Effector memory CD8-positive, alpha-beta T cell (primary cell): Measurements from ENCODE around the gene UBTD1.
A peak's percentile ranks its signal among the peaks of the same experiment; 100 is the strongest.
"Not testable (repeated sequence)": the region's sequence is repeated elsewhere in the genome, so short reads cannot be mapped to it uniquely, and the experiment has no call there.

Experiments
- ATAC-seq: fragments of 150-1000 bp; cut with Tn5 transposase; replicated peaks from 2 replicates; pipeline ENCODE4 v1.10.0; 2021; ENCODE audit warnings: mild to moderate bottlenecking, moderate library complexity
- DNase-seq, 3 experiments: peaks; one replicate each; pipeline ENCODE4 v3.0.0; 2021
- H3K27ac Mint-ChIP-seq, 2 donors: one replicate each; pipeline ENCODE4 v1.8.0; 2022; ENCODE audit warnings: mild to moderate bottlenecking in 2 of 2, mixed read lengths in 2 of 2, moderate library complexity in 2 of 2
- H3K27me3 Mint-ChIP-seq, 2 donors: one replicate each; pipeline ENCODE4 v1.8.0; 2022; ENCODE audit warnings: mixed read lengths in 2 of 2
- H3K36me3 Mint-ChIP-seq: one replicate; pipeline ENCODE4 v1.8.0; 2022; ENCODE audit warnings: mild to moderate bottlenecking, moderate library complexity, mixed read lengths; ENCODE audit not compliant: insufficient read depth
- H3K4me1 Mint-ChIP-seq, 2 donors: one replicate each; pipeline ENCODE4 v1.8.0; 2022; ENCODE audit warnings: low read depth in 2 of 2, mixed read lengths in 2 of 2
- H3K4me3 Mint-ChIP-seq, 2 donors: one replicate each; pipeline ENCODE4 v1.8.0; 2022; ENCODE audit warnings: mild to moderate bottlenecking in 2 of 2, mixed read lengths in 2 of 2, moderate library complexity in 2 of 2
- H3K9me3 Mint-ChIP-seq, 2 donors: one replicate each; pipeline ENCODE4 v1.8.0; 2022; ENCODE audit warnings: mixed read lengths in 2 of 2

Gene UBTD1

GRCh38 chr10:97553575-97554031, 54.9 kb downstream of the UBTD1 start:
- no peaks in the 10 kb centered on the region for H3K9me3 Mint-ChIP-seq
- H3K36me3 Mint-ChIP-seq = peaks cover 2% of the 10 kb centered on the region
- H3K4me3 Mint-ChIP-seq = no peak overlapping the region
- peak; percentile 85 for ATAC-seq
- peaks cover 0 to 2% of the 10 kb centered on the region in 2 donors for H3K4me1 Mint-ChIP-seq
- H3K27ac Mint-ChIP-seq = peak overlapping the region in 1 of 2 donors; percentile 24
- DNase-seq = peak; percentile 35 to 44 (median 42)
- H3K27me3 Mint-ChIP-seq = no peaks in the 10 kb centered on the region

DNA sequence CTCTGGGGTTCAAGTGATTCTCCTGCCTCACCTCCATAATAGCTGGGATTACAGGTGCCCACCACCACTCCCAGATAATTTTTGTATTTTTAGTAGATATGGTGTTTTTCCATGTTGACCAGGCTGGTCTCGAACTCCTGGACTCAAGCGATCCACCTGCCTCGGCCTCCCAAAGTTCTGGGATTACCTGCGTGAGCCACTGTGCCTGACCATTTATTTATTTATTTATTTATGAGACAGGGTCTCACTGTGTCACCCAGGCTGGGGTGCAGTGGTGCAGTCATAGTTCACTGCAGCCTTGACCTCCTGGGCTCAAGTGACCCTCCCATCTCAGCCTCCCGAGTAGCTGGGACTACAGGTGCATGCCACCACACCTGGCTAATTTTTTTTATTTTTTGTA, 55.6 kb downstream of the UBTD1 start:
- not testable (repeated sequence) for H3K27me3 Mint-ChIP-seq, ATAC-seq, H3K36me3 Mint-ChIP-seq, H3K4me1 Mint-ChIP-seq, H3K9me3 Mint-ChIP-seq, H3K27ac Mint-ChIP-seq, H3K4me3 Mint-ChIP-seq, DNase-seq

DNA sequence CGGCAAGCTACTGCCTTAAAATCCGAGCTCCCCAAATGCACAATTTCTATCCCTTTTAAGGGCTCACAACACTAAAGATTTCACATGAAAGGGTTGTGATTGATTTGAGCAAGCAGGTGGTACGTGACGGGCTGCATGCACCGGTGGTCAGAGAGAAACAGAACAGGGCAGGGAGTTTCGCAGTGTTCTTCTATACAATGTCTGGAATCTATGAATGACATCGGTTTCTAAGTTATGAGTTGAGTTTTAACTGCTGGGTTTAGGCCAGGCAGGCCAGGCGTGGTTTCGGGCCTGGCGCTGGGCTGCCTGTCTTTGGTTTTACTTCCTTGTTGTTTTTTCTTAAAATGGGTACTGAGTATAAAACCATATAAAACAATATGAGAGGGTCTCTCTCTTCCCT, 56.8 kb downstream of the UBTD1 start:
- not testable (repeated sequence) for H3K4me3 Mint-ChIP-seq, ATAC-seq, DNase-seq, H3K27ac Mint-ChIP-seq, H3K9me3 Mint-ChIP-seq, H3K27me3 Mint-ChIP-seq, H3K4me1 Mint-ChIP-seq, H3K36me3 Mint-ChIP-seq

DNA sequence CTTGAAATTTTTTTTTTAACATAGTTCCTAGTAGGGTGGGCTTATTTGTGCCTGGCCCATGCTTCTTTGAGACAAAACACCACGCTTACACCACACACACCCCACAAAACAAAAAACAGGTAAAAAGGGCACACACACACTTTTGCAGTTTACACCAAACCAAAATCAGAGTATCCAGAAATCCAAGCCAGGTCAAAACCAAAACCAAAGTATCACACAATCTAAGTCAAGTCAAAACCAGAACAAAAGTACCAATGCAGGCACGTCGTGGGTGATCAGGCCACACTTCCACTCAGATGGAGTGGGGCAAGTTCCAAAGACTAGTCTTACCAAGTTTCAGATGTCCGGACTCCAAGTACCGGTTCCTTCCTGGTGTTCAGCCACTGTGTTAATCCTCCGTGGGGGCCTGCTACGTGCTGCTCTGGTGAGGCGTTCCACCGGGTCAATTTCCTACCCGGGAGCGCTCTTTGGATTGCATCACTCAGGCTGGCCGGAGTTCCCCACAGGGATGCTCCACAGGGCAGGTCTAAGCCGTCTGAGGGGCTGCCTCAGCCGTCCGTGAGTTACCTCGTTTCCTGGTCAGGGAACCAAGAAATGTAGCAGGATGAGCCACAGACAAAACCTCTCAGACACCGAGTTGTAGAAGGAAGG, 62.1 kb downstream of the UBTD1 start:
- not testable (repeated sequence) for H3K4me3 Mint-ChIP-seq, H3K9me3 Mint-ChIP-seq, H3K4me1 Mint-ChIP-seq, DNase-seq, H3K27me3 Mint-ChIP-seq, H3K36me3 Mint-ChIP-seq, ATAC-seq
- peak overlapping the region in 1 of 2 donors; percentile 36 for H3K27ac Mint-ChIP-seq

DNA sequence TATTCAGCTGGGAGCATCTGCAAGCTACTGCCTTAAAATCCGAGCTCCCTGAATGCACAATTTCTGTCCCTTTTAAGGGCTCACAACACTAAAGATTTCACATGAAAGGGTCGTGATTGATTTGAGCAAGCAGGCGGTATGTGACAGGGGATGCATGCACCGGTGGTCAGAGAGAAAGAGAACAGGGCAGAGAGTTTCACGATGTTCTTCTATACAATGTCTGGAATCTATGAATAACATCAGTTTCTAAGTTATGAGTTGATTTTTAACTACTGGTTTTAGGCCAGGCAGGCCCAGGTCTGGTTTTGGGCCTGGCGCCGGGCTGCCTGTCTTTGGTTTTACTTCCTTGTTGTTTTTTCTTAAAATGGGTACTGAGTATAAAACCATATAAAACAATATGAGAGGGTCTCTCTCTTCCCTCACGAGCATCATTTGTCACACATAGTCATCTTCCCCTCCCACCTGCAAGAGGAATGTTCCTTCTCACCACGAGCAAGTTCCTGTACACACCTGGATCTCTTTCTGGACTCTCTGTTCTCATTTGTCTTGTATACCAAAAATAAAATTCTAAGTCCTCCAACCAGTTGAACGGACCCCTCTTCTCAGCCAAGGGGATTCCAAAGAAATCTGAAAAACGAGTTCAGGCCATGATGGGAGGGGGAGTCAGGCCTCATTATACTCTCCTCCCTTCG, 62.8 kb downstream of the UBTD1 start:
- H3K9me3 Mint-ChIP-seq, H3K4me3 Mint-ChIP-seq, H3K36me3 Mint-ChIP-seq, DNase-seq, ATAC-seq, H3K4me1 Mint-ChIP-seq, H3K27me3 Mint-ChIP-seq: not testable (repeated sequence)
- H3K27ac Mint-ChIP-seq = peak overlapping the region in 1 of 2 donors; percentile 36

- not testable (repeated sequence) for H3K36me3 Mint-ChIP-seq, H3K4me1 Mint-ChIP-seq, H3K27ac Mint-ChIP-seq, DNase-seq, H3K27me3 Mint-ChIP-seq, ATAC-seq, H3K4me3 Mint-ChIP-seq, H3K9me3 Mint-ChIP-seq
These were observed 63.6 kb downstream of the UBTD1 start for GRCh38 chr10:97562329-97562728.

GRCh38 chr10:97563337-97563736, 64.6 kb downstream of the UBTD1 start:
- Mint-ChIP-seq H3K4me1 (no peaks in the 10 kb centered on the region), H3K9me3 (no peaks in the 10 kb centered on the region), H3K4me3 (no peak overlapping the region), H3K27me3 (no peaks in the 10 kb centered on the region), H3K27ac (no peak overlapping the region), H3K36me3 (peaks cover 4% of the 10 kb centered on the region)
- no peak for DNase-seq
- no peak for ATAC-seq

GRCh38 chr10:97564776-97565175, 66.1 kb downstream of the UBTD1 start:
- Mint-ChIP-seq H3K27me3 (no peaks in the 10 kb centered on the region), H3K36me3 (peaks cover 4% of the 10 kb centered on the region), H3K4me1 (no peaks in the 10 kb centered on the region), H3K9me3 (no peaks in the 10 kb centered on the region), H3K27ac (no peak overlapping the region), H3K4me3 (no peak overlapping the region)
- ATAC-seq (no peak), DNase-seq (no peak)

DNA sequence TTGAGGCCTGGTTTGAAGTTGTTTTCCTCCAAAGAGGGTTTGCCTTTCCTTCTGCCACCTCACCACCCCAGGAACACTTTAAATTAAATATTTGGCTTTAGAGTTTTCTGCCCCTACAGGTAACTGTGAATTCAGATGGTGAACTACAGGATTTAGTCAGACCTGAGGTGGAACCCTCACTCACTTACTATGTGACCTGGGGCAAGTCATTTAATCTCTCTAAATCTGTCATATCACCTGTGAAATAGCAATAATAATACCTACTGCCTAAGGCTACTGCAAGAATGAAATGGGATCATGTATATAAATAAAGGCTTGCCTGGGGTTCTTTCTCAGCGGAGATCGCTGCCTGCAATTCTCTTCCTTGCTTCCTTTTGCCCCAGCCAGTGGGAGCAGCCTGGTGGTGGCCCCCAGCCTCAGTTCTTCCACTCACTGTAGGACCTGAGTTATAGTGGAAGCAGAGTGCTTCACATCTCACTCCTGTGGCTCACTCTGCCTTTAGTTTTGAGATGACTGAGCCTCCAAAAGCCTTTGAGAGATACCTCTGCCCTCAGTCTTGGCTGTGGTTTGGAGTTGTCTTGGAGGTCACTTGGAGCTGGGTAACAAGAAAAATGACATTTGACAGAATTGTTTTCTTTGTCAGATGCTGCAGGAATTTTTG, 67.7 kb downstream of the UBTD1 start:
- no peak overlapping the region for H3K4me3 Mint-ChIP-seq
- ATAC-seq (no peak), DNase-seq (no peak)
- H3K27ac Mint-ChIP-seq = no peak overlapping the region
- H3K9me3 Mint-ChIP-seq = no peaks in the 10 kb centered on the region
- H3K27me3 Mint-ChIP-seq = no peaks in the 10 kb centered on the region
- H3K36me3 Mint-ChIP-seq = peaks cover 4% of the 10 kb centered on the region
- H3K4me1 Mint-ChIP-seq = no peaks in the 10 kb centered on the region

GRCh38 chr10:97567891-97568290, 69.2 kb downstream of the UBTD1 start:
- Mint-ChIP-seq H3K4me1 (no peaks in the 10 kb centered on the region), H3K36me3 (peaks cover 4% of the 10 kb centered on the region)
- no peak for ATAC-seq

DNA sequence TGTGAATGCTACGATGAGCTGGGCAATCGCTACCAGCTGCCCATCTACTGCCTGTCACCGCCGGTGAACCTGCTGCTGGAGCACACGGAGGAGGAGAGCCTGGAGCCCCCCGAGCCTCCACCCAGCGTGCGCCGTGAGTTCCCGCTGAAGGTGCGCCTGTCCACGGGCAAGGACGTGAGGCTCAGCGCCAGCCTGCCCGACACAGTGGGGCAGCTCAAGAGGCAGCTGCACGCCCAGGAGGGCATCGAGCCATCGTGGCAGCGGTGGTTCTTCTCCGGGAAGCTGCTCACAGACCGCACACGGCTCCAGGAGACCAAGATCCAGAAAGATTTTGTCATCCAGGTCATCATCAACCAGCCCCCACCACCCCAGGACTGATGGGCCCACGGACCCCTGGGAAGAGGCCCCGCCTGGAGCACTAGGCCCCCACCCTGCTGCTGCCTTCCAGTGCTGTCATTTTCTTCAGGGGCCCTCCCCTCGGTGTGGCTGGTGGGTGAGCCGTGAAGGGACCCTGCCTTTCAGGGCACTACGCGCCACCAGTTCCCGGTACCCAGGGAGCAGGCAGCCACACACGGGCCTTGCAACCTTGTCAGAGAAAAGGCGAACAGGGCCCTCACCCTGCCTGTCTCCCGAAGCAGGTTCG, 71.5 kb downstream of the UBTD1 start:
- H3K9me3 Mint-ChIP-seq = no peaks in the 10 kb centered on the region
- ATAC-seq (no peak), DNase-seq (no peak)
- no peaks in the 10 kb centered on the region for H3K4me1 Mint-ChIP-seq
- no peak overlapping the region for H3K4me3 Mint-ChIP-seq
- H3K27me3 Mint-ChIP-seq = no peaks in the 10 kb centered on the region
- peaks cover 4% of the 10 kb centered on the region for H3K36me3 Mint-ChIP-seq
- H3K27ac Mint-ChIP-seq = no peak overlapping the region

More at GRCh38 chr10:97567891-97568290, 69.2 kb downstream of the UBTD1 start:
- Mint-ChIP-seq H3K27me3 (no peaks in the 10 kb centered on the region), H3K9me3 (no peaks in the 10 kb centered on the region), H3K4me3 (no peak overlapping the region), H3K27ac (no peak overlapping the region)
- DNase-seq = no peak

- peaks cover 4% of the 10 kb centered on the region for H3K36me3 Mint-ChIP-seq
- H3K4me3 Mint-ChIP-seq = no peak overlapping the region
- no peaks in the 10 kb centered on the region for H3K4me1 Mint-ChIP-seq
- H3K27me3 Mint-ChIP-seq = no peaks in the 10 kb centered on the region
- no peak for DNase-seq
- no peak overlapping the region for H3K27ac Mint-ChIP-seq
- ATAC-seq = no peak
- H3K9me3 Mint-ChIP-seq = no peaks in the 10 kb centered on the region
These were observed 72.2 kb downstream of the UBTD1 start for GRCh38 chr10:97570789-97571471.

DNA sequence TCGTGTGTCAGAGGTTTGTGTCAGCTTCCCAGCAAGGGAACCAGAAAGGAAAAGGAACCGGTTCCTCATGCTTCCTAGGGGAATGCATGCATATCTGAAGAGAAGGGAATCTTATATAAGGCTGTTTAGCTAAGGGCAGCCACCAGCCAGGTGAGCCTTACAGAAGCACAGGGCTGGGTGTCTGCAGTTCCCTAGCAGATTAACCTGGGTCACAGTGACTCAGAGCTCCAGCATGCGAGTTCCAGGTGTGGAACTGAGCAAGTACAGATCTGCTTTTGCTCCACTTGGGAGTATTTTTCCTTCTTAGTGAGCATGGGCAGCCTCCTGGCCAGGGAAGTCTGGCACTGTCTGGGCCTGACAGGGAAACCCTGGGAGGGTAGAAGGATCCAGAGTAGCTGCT, 72.9 kb downstream of the UBTD1 start:
- Mint-ChIP-seq H3K4me1 (no peaks in the 10 kb centered on the region), H3K36me3 (peaks cover 3% of the 10 kb centered on the region), H3K9me3 (no peaks in the 10 kb centered on the region), H3K27me3 (no peaks in the 10 kb centered on the region), H3K4me3 (no peak overlapping the region), H3K27ac (no peak overlapping the region)
- no peak for ATAC-seq
- DNase-seq = no peak
